Heart right ventricle (tissue), 16 donors: ENCODE data around the gene STUM. TPM values are rescaled to one million over a fixed set of nuclear protein-coding genes. Genes with fewer than 3 reads are reported as not detected.

Experiments
- ATAC-seq, 8 donors: fragments of 200-7000 bp; cut with Tn5 transposase; one replicate each; pipeline ENCODE4 v1.9.1; 2020; ENCODE audit warnings: mild to moderate bottlenecking in 8 of 8, moderate library complexity in 8 of 8, moderate number of reproducible peaks in 1 of 8
- DNase-seq, 2 donors: peaks; one replicate each; pipeline ENCODE4 v3.0.0-alpha.2; 2020
- H3K27ac ChIP-seq, 10 donors: fragments of 200-600 bp; sonication (generic) in 2 of 10; one replicate each; pipeline versions ENCODE4 v1.5.0 to v1.8.0; 2020 to 2022; ENCODE audit warnings: mild to moderate bottlenecking in 3 of 10
- H3K27me3 ChIP-seq, 7 donors: fragments of 200-600 bp; one replicate each; pipeline ENCODE4 v1.8.0; 2021 to 2022; ENCODE audit warnings: mild to moderate bottlenecking in 2 of 7
- H3K36me3 ChIP-seq, 9 donors: fragments of 200-600 bp; sonication (generic) in 1 of 9; one replicate each; pipeline versions ENCODE4 v1.5.0 to v1.8.0; 2020 to 2022; ENCODE audit warnings: mild to moderate bottlenecking in 2 of 9
- H3K4me1 ChIP-seq, 9 donors: fragments of 200-600 bp; sonication (generic) in 1 of 9; one replicate each; pipeline versions ENCODE4 v1.5.0 to v1.8.0; 2020 to 2022; ENCODE audit warnings: mild to moderate bottlenecking in 4 of 9
- H3K4me3 ChIP-seq, 10 donors: fragments of 200-600 bp; sonication (generic) in 2 of 10; one replicate each; pipeline versions ENCODE4 v1.5.0 to v1.8.0; 2020 to 2022; ENCODE audit warnings: mild to moderate bottlenecking in 7 of 10, moderate library complexity in 2 of 10
- H3K9me3 ChIP-seq, 11 donors: fragments of 200-600 bp in 10 of 11; sonication (generic) in 2 of 11; one replicate each; pipeline versions ENCODE4 v1.5.0 to v1.8.0; 2013 to 2022; ENCODE audit warnings: mild to moderate bottlenecking in 2 of 11, control low read depth in 1 of 11, moderate library complexity in 1 of 11
- CTCF ChIP-seq, 9 donors: fragments of 200-600 bp; sonication (generic) in 2 of 9; IDR thresholded peaks; one replicate each; pipeline versions ENCODE4 v1.5.0 to v1.8.0; 2021 to 2022; ENCODE audit warnings: antibody characterized with exemption in 9 of 9, mild to moderate bottlenecking in 5 of 9, moderate library complexity in 1 of 9
- WGBS, 2 donors: extraction: QIAGEN DNeasy Blood & Tissue Kit; methylation state at CpG; one replicate each; pipeline ENCODE4 v1.1.7; 2013; ENCODE audit warnings: inconsistent platforms in 1 of 2; 5-methylcytosine and 5-hydroxymethylcytosine counted together
- intact Hi-C, 10 donors: fragments of 100-400 bp; cut with DNase I; formaldehyde crosslinking; loops; one replicate each; pipeline versions ENCODE4 v1.11.1 to v1.14.2; 2022
- polyA plus RNA-seq, 2 donors: library from polyadenylated mRNA; stranded (reverse); fragments of 200-250 nt; gene quantifications; one replicate each; pipeline ENCODE4 v1.2.3, GENCODE V29; 2013
- total RNA-seq, 10 donors: library from RNA; stranded (reverse); fragmentation: NEBNext Ultra II Directional in 3 of 10; extraction: Animal tissue kit (Norgen Biotek cat#: 25700) in 3 of 10; gene quantifications; one replicate each; pipeline versions ENCODE4 v1.2.1 to v1.2.4, GENCODE V29; 2021 to 2023
- donor health status: Arrhythmogenic right ventricular cardiomyopathy.
- donor health status: ischemic (EF 13 %, LVEDD 7.1; RV severe dilation, severe dysfunction).
- donor health status: healthy with polysubstance abuse.
- donor health status: DM: no; HTN: yes; CAD: no.
- donor health status: DM: no; HTN: no; CAD: no.
- donor health status: ischemic (EF 25% LVEDD 6.9; RV normal size, moderate dysfunction).
- donor health status: ischemic (EF 25% LVEDD 5.7; RV mildly dilated, moderate dysfunction).
- donor health status: healthy.
- donor health status: DM: yes; HTN: yes; CAD: no.
- donor health status: Ischemic cardiomyopathy.
- donor health status: ischemic (EF 35%, LVEDD 5.7; RV mildly dilated, moderate dysfunction).
- donor health status: nonischemic (EF 11% LVEDD 7.7; RV severe dilation, severe dysfunction).
- donor health status: DM: yes; HTN: yes; CAD: no.
- donor health status: PGD.
- donor health status: ischemic (EF 29% LVEDD 5.4; RV normal size, mild dysfunction).
- donor health status: nonischemic (EF 23%, LVEDD 6.1; RV moderate dilation, normal function).

Gene STUM
- total and polyA plus RNA-seq, 12 donors, result 0.36 to 2.8 (median 0.94) TPM

- no peak overlapping the region for H3K27ac ChIP-seq
- H3K4me1 ChIP-seq, result peaks cover 0 to 13% (median 0%) of the 10 kb centered on the region in 9 donors
- ATAC-seq (no peak), DNase-seq (no peak)
- no peaks in the 10 kb centered on the region for H3K36me3 ChIP-seq
- 71 to 81% methylated on average over 3 of the region's 3 CpGs for WGBS, 2 donors
- no peaks in the 10 kb centered on the region for H3K9me3 ChIP-seq
- no peak for TF ChIP-seq CTCF (IDR thresholded peaks at IDR 0.05)
- no peak overlapping the region for H3K4me3 ChIP-seq
- intact Hi-C loops, result no loop called here
- no peaks in the 10 kb centered on the region for H3K27me3 ChIP-seq
These were observed 28.0 kb downstream of the STUM start for GRCh38 chr1:226576601-226577000.

GRCh38 chr1:226577401-226578180 lies 29.0 kb downstream of the STUM start:
- peaks cover 0 to 13% (median 0%) of the 10 kb centered on the region in 9 donors for H3K4me1 ChIP-seq
- intact Hi-C loops, result no loop called here
- DNase-seq (no peak), ATAC-seq (no peak)
- no peaks in the 10 kb centered on the region for H3K27me3 ChIP-seq
- H3K27ac ChIP-seq, result no peak overlapping the region
- 88% methylated on average over 15 of the region's 15 CpGs for WGBS, 2 donors
- TF ChIP-seq CTCF (IDR thresholded peaks at IDR 0.05), result no peak
- no peaks in the 10 kb centered on the region for H3K36me3 ChIP-seq
- H3K9me3 ChIP-seq, result no peaks in the 10 kb centered on the region
- H3K4me3 ChIP-seq, result no peak overlapping the region

GRCh38 chr1:226578946-226579578 lies 30.5 kb downstream of the STUM start:
- intact Hi-C loops, result no loop called here
- Histone ChIP-seq H3K4me3 (no peak overlapping the region), H3K4me1 (peaks cover 0 to 13% (median 0%) of the 10 kb centered on the region in 9 donors), H3K27ac (no peak overlapping the region), H3K27me3 (no peaks in the 10 kb centered on the region), H3K9me3 (no peaks in the 10 kb centered on the region), H3K36me3 (no peaks in the 10 kb centered on the region)
- 86 to 87% methylated on average over 11 of the region's 11 CpGs for WGBS, 2 donors
- ATAC-seq, result no peak
- TF ChIP-seq CTCF (IDR thresholded peaks at IDR 0.05), result no peak
- no peak for DNase-seq

- Histone ChIP-seq H3K4me1 (peaks cover 0 to 13% (median 0%) of the 10 kb centered on the region in 9 donors), H3K4me3 (no peak overlapping the region), H3K9me3 (no peaks in the 10 kb centered on the region), H3K27me3 (no peaks in the 10 kb centered on the region), H3K27ac (no peak overlapping the region), H3K36me3 (no peaks in the 10 kb centered on the region)
- DNase-seq, result no peak
- ATAC-seq, result no peak
- intact Hi-C loops, result no loop called here
- TF ChIP-seq CTCF (IDR thresholded peaks at IDR 0.05), result no peak
- 94 to 95% methylated on average over 6 of the region's 6 CpGs for WGBS, 2 donors
These were observed 31.3 kb downstream of the STUM start for GRCh38 chr1:226579781-226580323.
